Neural crest cell (in vitro differentiated cells): ENCODE data around the gene EYS. TPM values are rescaled to one million over a fixed set of nuclear protein-coding genes. Genes with fewer than 3 reads are reported as not detected.

Experiments
- DNase-seq: peaks from one replicate; pipeline ENCODE4 v3.0.0; 2021; ENCODE audit warnings: low read depth, mixed read lengths, low spot score
- H3K27ac Mint-ChIP-seq: one replicate; pipeline ENCODE4 v1.8.0; 2021; ENCODE audit warnings: mild to moderate bottlenecking, mixed read lengths; ENCODE audit not compliant: unreplicated experiment
- H3K27me3 Mint-ChIP-seq: 2 replicates; pipeline ENCODE4 v1.8.0; 2021; ENCODE audit warnings: low read depth, mild to moderate bottlenecking, mixed read lengths
- H3K36me3 Mint-ChIP-seq: 2 replicates; pipeline ENCODE4 v1.8.0; 2021; ENCODE audit warnings: low read depth, mild to moderate bottlenecking, mixed read lengths
- H3K4me1 Mint-ChIP-seq: 2 replicates; pipeline ENCODE4 v1.8.0; 2021; ENCODE audit warnings: mixed read lengths
- H3K4me3 Mint-ChIP-seq: one replicate; pipeline ENCODE4 v1.8.0; 2021; ENCODE audit warnings: mild to moderate bottlenecking, mixed read lengths
- H3K9me3 Mint-ChIP-seq: 2 replicates; pipeline ENCODE4 v1.8.0; 2021; ENCODE audit warnings: mixed read lengths
- CTCF ChIP-seq: fragments of 200-600 bp; sonication (generic); conservative IDR thresholded peaks from 2 replicates; pipeline ENCODE4 v1.5.0; 2021; ENCODE audit warnings: antibody characterized with exemption, mild to moderate bottlenecking
- total RNA-seq: library from RNA; stranded (reverse); gene quantifications from 2 replicates; pipeline ENCODE4 v1.2.1, GENCODE V29; 2021

EYS gene
- total RNA-seq, 1 donor from 2014 or later, result 0.40 TPM

DNA sequence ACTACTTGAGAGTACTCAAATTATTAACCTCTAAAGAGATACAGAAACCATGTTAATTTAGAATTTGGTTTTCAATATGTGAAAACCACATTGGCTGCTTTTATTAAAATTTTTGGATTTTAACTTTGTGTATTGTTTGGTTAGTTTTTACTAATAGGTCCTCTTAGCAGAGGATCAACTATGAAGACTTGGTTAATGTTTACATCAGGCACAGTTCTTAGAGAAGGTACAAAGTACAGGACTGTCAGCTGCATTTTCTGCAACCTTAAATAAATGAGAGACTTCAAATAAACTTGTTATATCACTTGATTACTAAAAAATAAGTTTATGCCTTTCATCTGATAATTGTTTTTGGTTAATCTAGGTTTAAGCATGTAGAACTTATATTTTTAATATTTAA, 1982.3 kb downstream of the EYS start:
- H3K4me1 Mint-ChIP-seq, result no peaks in the 10 kb centered on the region
- no peak overlapping the region for H3K27ac Mint-ChIP-seq
- no peaks in the 10 kb centered on the region for H3K36me3 Mint-ChIP-seq
- no peaks in the 10 kb centered on the region for H3K27me3 Mint-ChIP-seq
- no peak for DNase-seq
- H3K9me3 Mint-ChIP-seq, result no peaks in the 10 kb centered on the region
- TF ChIP-seq CTCF, result no peak
- H3K4me3 Mint-ChIP-seq, result no peak overlapping the region

GRCh38 chr6:63721181-63721580, 1985.8 kb downstream of the EYS start:
- Mint-ChIP-seq H3K4me1 (no peaks in the 10 kb centered on the region), H3K9me3 (no peaks in the 10 kb centered on the region), H3K27me3 (no peaks in the 10 kb centered on the region), H3K36me3 (no peaks in the 10 kb centered on the region), H3K4me3 (no peak overlapping the region), H3K27ac (no peak overlapping the region)
- no peak for TF ChIP-seq CTCF
- DNase-seq, result no peak

DNA sequence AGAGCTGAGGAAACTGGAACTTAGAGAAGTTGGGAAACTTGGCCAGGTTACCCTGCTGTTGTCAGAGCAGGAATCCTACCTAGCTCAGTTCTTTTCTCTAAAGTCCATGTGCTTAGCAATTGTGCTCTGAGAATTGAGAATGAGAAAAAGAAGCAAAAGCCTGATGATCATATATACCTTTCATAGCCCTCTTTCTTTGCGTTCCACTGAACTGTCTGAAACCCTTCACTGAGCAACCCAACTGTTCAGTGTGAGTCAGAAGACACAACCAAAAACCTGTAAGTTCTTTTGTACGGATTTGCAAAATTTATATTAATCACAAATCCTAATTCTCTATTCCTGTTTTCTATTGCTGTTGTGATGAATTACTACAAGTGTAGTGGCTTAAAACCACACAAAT, 1990.9 kb downstream of the EYS start:
- Mint-ChIP-seq H3K27me3 (no peaks in the 10 kb centered on the region), H3K36me3 (peaks cover 23% of the 10 kb centered on the region), H3K4me1 (no peaks in the 10 kb centered on the region), H3K9me3 (no peaks in the 10 kb centered on the region), H3K27ac (no peak overlapping the region), H3K4me3 (no peak overlapping the region)
- DNase-seq, result no peak
- no peak for TF ChIP-seq CTCF

- TF ChIP-seq CTCF, result no peak
- Mint-ChIP-seq H3K27me3 (no peaks in the 10 kb centered on the region), H3K4me3 (no peak overlapping the region), H3K9me3 (no peaks in the 10 kb centered on the region), H3K27ac (no peak overlapping the region), H3K36me3 (peaks cover 27% of the 10 kb centered on the region), H3K4me1 (no peaks in the 10 kb centered on the region)
- no peak for DNase-seq
These were observed 1992.9 kb downstream of the EYS start for GRCh38 chr6:63714091-63714490.

DNA sequence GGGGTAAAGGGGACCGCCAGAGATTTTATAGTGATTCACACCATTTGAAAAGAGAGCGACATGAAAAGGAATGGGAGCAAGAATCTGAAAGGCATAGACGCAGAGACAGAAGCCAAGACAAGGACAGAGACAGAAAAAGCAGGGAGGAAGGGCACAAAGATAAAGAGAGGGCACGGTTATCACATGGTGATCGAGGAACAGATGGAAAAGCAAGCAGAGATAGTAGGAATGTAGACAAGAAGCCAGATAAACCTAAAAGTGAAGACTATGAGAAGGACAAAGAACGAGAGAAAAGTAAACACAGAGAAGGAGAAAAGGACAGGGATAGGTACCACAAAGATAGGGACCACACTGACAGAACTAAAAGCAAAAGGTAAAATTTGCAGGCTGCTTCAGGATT, 1993.7 kb downstream of the EYS start:
- Mint-ChIP-seq H3K9me3 (no peaks in the 10 kb centered on the region), H3K4me3 (no peak overlapping the region), H3K27me3 (no peaks in the 10 kb centered on the region), H3K27ac (no peak overlapping the region), H3K36me3 (peaks cover 27% of the 10 kb centered on the region), H3K4me1 (no peaks in the 10 kb centered on the region)
- TF ChIP-seq CTCF, result no peak
- no peak for DNase-seq

DNA sequence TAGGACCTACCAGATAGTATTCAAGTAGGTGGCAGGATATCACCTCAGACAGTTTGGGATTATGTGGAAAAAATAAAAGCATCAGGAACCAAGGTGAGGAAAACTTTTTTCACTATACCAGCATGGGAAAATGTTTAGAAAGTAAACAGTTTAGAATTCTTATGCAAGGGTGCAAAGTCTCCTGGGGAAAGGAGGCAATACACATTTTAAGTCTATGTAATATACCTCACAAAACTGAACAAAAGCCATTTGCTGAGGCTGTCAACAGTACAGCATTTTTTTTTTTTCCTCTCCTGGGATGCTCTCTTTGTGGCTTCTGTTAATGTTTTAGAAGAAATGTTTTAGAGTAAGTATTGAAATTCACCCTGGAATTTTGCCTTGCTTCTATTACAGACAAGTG, 1997.9 kb downstream of the EYS start:
- Mint-ChIP-seq H3K27ac (no peak overlapping the region), H3K4me3 (no peak overlapping the region), H3K9me3 (no peaks in the 10 kb centered on the region), H3K36me3 (peaks cover 43% of the 10 kb centered on the region), H3K27me3 (no peaks in the 10 kb centered on the region), H3K4me1 (no peaks in the 10 kb centered on the region)
- DNase-seq, result no peak
- TF ChIP-seq CTCF, result no peak
